HG03175 (cell line): Measurements from ENCODE around the gene RHBDF1.

Experiments used
- ATAC-seq: cut with Tn5 transposase; IDR thresholded peaks from one replicate; pipeline ENCODE4 v1.9.1; 2021; ENCODE audit warnings: mild to moderate bottlenecking, moderate library complexity; ENCODE audit not compliant: unreplicated experiment

The RHBDF1 gene, protein sequence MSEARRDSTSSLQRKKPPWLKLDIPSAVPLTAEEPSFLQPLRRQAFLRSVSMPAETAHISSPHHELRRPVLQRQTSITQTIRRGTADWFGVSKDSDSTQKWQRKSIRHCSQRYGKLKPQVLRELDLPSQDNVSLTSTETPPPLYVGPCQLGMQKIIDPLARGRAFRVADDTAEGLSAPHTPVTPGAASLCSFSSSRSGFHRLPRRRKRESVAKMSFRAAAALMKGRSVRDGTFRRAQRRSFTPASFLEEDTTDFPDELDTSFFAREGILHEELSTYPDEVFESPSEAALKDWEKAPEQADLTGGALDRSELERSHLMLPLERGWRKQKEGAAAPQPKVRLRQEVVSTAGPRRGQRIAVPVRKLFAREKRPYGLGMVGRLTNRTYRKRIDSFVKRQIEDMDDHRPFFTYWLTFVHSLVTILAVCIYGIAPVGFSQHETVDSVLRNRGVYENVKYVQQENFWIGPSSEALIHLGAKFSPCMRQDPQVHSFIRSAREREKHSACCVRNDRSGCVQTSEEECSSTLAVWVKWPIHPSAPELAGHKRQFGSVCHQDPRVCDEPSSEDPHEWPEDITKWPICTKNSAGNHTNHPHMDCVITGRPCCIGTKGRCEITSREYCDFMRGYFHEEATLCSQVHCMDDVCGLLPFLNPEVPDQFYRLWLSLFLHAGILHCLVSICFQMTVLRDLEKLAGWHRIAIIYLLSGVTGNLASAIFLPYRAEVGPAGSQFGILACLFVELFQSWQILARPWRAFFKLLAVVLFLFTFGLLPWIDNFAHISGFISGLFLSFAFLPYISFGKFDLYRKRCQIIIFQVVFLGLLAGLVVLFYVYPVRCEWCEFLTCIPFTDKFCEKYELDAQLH

DNA sequence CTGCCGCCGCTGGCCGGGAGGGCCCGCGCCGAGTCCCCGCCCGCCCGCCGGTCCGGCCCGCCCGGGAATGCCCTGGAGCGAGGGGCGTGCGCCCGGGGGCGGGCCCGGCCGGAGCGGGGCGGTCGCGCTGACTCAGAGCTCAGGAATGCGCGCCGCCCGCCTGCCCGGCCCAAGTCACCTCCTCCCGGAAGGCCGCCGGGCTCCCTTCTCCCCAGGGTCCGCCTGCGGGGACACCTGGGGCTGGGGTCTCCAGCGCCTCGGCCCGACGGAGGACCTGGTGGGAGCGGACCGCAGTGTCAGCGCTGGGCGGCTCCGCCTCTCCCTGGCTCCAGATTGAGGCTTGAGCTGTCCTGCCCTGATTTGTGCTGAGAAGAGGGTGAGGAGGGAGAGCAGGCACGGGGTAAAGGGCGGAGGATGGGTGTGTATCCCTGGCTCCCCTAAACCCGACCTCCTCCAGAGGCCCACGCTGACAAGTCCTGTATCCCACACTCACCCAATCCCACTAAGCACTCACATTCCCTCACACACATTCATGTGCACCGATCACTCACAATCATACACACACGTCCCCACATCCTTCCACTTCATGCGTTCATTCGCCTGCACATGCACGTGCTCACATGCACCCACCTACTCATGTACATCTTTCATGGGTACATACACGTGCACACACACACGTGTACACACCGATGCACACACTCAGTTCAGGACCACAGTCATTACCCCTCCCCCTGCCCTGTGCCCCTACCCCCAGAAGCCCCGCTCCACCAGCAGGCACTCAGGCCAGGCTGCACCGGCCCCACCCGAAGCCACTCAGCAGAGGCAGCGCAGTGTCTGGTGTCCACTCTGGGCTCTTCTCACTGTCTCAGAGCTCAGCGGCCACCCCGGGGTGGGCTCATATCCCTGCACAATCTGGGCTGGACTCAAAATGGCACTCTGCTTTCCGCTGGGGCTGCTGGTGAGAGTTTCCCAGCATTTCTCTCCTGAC lies at the start of gene RHBDF1:
Gene RHBDF1, minus strand, starts transcription at position 71 of the 988 bp plus-strand sequence. CDS start 7,616 bp downstream, outside the sequence.
- no peak for ATAC-seq

DNA sequence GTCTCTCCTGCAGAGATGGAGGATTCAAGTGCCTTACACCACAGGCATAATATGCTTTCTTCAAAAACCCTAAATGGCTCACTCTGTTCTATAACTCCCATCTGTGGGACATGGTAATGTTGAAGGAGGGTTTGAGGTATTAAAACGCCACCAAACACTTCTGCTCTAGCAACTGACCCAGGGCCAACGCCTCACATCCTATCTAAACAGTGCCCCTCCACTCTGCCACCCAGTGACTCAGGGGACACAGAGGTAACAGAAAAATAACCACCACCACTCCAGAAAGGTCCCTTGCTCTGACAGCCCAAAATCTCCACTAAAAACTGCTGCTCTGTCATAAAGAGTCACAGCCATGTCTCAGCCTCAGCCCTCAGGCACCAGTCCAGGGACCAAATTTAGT lies 48.3 kb upstream of the RHBDF1 start:
- ATAC-seq: no peak

DNA sequence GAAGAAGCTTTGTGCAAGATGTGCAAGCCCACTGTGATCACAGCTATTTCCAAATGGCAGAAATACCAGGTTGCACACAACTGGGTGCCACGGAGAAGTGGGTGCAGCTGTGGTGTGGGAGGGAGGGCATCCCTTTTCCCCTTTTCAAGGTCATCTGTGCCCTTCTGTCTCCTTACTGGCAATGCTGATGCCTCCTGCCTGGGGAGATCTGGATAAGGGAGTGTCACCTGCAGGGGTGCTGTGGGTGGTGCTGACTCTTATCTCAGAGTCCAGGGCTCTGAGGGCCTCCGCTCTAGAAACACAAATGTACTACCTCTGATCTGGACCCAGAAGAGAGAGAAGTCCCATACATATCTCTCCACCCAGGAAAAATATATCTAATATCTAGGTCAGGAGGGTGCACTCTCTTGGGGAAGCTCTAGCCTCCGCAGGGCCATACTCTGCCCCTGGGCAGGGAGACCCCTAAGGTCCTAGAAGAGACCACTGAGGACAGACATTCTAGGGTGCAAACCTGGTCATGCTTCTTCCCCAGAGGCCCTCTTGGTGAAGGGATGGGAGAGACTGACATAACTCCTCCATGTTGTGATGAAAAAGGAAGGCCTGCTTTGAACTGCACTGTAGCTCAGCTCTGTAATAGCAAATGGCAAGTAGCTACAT lies 47.5 kb upstream of the RHBDF1 start:
- ATAC-seq: no peak

DNA sequence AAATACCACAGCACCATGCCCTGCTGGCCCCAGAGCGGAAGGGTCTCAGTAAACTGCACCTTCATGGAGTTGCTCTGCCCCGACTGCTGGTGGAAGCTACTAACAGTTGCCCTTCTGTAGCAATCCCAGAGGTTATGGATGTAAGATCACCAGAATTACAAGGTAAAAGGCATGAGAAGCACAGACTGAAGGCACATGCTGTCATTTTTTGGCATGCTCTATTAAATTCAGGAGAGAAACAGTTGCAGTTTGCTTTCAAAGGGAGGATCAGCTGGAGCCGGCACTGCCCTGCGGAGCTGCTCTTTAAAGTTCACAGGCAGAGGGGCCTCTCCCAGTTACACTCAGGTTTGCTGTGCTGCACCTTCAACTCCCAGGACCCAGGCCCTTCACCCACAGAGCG lies 46.9 kb upstream of the RHBDF1 start:
- ATAC-seq: no peak

DNA sequence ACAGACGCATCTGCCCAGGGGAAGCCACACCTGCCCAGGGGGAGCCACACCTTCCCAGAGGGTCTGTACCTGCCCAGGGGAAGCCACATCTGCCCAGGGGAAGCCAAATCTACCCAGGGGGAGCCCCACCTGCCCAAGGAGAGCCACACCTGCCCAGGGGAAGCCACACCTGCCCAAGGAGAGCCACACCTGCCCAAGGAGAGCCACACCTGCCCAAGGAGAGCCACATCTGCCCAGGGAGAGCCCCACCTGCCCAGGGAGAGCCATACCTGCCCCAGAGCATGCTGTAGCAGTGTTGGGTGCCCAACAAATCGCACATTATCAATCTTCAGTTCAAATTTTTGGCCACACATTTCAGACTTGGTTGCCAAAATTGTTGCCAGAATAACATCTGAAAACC lies 46.4 kb upstream of the RHBDF1 start:
- ATAC-seq: no peak

DNA sequence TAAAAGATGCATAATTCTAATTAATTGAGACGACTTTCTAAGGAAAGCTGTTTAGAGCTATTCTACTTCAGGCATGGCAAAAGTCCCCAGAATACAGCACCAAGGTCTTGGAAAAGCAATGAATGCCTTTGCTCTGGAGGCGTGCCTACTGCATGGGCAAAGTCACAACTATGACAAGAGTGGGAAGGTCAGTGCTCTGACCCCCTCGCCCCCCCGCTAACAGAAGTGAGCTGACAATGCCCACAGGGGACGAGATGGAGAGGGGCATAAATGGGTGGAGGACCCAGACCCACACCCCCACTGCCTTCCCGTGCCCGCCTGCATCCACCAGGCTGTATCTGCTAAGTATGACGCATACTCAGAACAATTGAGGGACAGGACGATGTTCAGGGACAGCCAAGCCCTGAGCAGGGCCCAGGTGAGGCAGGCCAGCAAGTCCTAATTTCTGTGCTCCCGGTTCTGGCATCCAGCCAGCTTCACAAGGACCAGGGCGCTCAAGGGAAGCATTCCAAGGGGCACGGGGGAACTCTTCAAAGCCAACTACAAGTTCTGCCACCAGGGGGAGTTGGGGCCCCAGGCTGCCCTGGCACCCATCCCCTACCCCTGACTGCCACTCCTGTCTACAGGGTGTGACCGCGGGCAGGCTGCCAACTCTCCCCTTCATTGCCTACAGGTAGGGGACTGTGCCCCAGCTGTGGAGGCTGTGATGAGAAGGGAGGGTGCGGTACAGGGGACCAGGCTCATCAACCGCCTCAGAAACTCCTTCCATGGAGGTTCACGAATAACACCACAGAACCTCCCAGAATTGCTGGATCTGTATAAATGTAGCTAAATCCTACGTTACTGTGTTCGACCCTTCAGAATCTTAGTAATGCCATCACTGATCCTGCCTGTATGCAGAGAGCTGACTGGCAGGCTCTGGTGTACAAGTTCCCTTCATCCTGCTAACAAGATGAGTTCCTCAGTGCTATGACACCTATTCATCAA lies 45.2 kb upstream of the RHBDF1 start:
- ATAC-seq: no peak

DNA sequence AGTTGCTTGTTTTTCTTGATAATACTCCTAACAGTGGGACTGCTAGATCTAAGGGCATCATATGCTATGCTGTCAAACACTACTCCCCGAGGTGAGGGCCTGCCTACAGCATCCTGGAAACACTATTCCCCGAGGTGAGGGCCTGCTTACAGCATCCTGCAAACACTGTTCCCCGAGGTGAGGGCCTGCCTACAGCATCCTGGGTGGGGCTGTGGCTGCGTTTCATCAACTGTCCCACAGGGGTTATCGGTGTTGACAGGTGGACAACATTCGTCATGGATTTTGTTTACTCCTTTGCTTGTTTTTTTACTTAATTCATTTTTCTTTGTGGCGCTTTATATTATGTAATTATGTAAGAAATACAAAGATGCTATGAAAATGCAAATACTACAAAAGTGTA lies 43.6 kb upstream of the RHBDF1 start:
- ATAC-seq: no peak

DNA sequence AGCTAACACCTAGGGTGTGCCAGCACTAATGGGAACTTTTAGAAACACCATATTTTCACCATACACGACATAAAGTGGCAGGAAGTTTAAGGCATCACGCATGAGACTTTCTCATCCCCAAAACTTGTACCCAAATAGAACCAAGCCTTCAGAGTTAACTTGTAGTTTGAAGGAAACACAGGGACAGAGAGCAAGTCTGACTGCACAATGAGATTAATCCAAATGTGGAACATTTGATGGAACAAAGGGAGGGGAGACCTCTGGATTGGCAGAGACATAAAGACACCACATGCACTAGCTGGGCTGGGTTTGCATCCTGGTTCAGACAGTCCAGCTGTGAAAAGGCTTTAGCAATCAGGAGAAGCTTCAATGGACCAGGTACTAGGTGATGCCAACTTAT lies 41.9 kb upstream of the RHBDF1 start:
- ATAC-seq: no peak

DNA sequence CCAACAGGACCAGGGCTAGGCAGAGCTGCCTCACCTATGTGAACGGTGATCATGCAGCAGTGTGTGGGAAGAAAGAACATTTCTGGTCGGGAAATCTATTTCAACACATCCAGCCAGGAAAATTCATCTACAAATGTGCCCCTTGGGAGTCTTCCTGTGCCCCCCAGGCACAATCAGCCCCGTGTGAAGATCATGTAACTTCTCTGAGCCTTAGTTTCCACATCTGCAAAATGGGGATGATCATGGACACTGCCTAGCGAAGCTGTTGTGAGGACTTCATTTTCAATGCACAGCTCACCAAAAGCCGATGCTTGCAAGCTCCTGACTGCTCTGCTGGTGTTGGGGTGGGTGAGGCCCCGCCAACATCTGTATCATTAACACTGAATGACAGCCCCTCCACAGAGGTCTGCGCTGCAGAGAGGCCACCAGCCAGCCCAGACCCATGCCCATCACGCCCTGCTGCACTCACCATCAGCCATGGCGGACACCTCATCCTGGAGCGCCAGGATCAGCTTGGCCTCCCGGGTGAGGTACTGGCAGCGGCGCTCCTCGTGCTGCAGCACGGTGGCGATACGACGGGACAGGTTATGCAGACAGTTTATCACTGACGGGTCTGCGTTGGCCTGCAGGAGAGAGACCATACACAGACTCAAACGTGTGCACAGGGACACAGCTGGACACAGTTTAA lies 39.9 kb upstream of the RHBDF1 start:
- no peak for ATAC-seq

DNA sequence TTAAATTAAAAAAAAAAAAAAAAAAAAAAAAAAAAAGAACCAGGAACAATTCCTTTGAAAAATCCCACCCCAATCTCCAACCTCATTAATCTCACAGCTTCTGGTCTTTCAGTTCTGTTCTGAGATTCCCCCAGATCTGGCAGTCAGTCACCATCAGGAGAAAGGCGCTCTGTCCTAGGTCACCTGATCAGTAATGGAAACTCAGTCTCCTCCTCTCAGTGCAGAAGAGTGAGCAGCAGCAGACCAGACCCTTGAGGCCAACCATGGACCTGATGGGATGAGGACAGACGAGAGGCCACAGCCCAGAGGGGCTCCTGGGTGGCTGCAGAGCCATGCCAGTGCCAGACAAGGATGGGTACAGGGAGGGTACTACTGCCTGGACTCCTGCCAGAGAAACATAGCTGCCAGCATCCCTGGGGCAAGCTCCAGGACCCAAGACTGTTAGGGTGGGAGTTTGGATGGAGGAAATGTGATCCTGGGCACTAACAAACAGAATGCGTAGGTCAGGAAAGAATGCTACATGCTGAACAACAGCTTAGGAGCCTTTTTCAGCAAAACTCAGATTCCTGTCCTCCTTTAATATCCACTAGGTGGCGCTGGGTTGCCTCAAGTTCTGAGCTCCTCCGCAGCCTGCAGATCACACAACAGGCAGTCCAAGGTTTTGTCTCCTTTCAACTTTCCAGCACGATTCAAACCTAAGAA lies 34.3 kb upstream of the RHBDF1 start:
- no peak for ATAC-seq

DNA sequence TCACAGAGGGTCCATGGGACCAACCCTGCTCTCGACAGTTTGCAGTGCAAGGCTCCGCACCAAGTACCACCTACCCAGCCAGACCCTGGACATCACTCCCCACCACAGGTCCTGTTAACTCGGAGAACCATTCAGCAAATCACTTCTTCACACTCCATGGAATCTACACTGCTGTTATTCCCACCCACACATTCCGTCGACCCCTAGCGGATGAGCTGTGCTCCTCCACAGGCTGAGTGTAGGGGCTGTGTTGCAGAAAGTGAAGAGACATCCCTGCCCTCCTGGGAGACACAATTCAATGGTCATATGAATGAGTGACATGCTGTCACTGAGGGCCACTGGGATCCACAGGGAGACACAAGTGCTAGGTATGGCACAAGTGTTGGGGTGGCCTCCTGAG lies 33.1 kb upstream of the RHBDF1 start:
- no peak for ATAC-seq

DNA sequence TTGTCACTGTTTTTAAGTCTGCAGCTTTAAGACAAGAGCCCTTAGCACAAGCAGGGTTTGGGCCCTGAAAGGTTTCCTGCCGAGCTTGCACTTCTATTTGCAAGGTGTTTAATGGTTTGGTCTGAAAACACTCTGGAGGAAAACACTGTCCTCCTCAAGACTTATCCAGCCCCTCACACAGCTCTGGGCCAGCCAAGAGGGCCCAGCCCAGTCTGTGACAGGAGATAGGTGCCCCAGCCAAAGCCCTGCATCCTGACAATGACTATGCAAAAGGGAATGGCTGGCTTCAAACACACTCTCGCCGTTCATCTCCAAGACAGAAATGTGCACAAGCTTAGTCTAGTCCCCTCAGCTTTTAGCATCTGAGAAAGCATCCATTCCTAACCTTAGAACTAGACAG lies 32.5 kb upstream of the RHBDF1 start:
- ATAC-seq: no peak

DNA sequence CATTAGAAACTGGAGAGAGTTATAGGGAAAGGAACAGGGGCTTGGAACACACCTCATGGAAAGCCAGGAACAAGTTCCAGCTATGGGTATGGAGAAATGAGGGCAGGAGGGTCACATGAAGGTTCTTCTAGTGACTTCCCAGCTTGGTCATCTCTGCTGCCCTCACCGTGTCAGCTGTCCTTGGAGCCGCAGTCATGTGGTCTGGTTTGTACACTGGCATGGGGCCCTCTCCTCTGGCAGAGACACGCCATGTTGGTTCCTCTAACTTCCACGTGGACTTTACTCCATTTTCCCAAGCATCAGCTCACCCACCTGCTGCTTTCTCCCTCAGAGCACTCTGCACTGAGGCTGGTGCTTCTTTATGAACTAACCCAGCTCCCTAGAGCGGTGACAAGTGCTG lies 31.9 kb upstream of the RHBDF1 start:
- ATAC-seq: no peak

DNA sequence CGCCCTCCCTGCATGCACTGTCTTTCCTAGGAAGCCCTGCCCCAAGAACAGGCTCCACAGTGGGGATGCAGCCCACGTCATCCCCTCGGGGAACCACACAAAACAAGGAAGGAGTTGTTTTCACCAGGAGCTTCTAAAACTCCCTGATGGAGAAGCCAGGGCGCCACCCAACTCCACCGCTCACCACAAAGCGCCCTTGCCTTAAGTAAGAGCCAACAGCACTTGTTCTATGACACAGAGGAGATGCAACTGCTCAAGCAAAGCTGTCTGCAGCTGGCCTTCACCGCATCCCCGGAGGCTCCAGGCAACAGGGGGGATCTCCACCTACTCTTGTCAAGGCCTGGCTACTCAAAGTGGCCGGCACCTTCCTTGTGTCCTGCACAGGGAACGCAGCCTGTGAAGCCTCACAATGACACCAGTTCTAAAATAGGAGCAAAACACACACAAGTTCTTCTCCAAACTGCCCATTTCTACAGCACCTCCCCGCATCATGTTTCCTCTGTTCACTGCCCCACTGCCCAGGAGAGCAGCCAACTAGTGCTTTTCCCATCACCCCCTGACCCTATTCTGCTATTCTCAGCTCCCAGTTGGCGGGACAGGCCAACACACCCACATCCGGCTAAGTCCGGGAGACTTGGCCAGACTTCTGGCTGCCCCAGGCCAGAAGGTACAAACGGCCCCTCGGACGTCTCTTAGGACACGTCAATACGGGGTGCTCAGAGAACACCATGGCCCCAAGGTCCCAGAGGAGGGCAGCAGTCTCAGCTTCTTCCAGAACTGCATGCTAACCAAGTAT lies 29.8 kb upstream of the RHBDF1 start:
- ATAC-seq: no peak

DNA sequence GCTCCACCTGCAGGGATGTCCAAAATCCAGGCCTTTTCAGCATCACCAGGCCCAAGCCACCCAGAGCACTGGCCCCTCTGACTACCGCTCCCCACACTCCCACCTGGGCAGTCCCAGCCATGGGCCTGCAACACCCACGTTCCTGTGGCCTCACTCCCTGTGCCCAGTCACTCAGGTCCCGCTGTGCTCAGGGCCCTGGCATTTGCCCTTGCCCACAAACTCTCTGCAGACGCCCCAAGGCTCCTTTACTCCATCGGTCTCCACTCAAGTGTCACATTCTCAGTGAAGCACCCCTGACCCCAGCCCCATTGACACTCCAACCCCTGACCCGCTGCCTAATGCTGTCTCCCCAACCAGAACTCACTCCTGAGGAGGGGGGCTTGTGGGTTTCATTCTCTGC lies 29.2 kb upstream of the RHBDF1 start:
- ATAC-seq: no peak

DNA sequence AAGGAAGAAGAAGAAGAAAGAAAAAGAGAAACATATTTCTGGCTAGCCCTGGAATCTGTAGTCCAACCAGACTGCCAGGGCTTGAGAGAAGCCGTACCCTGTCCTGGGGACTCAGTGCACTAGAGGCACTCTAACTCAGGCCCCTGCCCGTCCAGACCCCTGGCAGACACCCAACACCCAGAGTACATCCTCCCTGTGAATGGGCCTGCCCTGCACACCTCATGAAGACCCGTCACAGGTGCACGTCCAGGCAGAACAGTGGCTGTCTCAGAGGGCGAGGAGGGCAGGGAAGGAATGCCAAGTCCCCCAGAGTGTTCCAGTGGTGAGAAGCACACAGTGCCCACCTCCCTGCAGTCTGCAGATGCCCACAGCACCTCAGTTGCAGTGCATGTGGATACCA lies 28.6 kb upstream of the RHBDF1 start:
- ATAC-seq: no peak

DNA sequence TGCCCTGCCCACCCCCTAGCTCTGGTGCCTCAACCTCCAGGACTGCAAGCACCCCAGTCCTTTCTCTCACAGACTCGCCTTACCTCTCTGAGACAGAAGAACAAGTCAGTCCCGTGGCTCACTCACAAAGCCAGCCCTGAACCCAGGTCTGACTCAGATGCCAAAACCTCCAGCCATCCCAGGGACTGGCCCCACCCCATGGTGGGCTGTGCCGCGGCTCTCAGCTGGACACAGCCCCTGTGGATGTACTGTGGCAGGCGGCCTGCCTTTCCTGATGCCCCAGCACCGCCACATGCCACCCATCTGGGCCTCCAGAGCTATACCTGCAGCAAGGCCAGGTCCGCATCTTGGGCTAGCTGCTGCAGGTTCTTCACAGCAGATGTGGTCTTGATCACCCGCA lies 25.4 kb upstream of the RHBDF1 start:
- no peak for ATAC-seq
